Neural cell (in vitro differentiated cells): ENCODE measurements around the gene EREG.

Experiments
- CTCF ChIP-seq: fragments of 450-650 bp; IDR thresholded peaks from 2 replicates; pipeline ENCODE4 v1.5.1; 2014; ENCODE audit warnings: antibody characterized with exemption, mild to moderate bottlenecking, moderate library complexity; ENCODE audit not compliant: poor library complexity, severe bottlenecking
- EP300 ChIP-seq: fragments of 450-650 bp; conservative IDR thresholded peaks from 2 replicates; pipeline ENCODE4 v1.6.1; 2014; ENCODE audit warnings: antibody characterized with exemption, mild to moderate bottlenecking, moderate library complexity; ENCODE audit not compliant: poor library complexity, severe bottlenecking
- EZH2 ChIP-seq: fragments of 200-600, 300-800 bp; shearing (Covaris generic), sonication (generic); IDR thresholded peaks from 2 replicates; pipeline ENCODE4 v1.6.1; 2014; ENCODE audit warnings: antibody characterized with exemption, low read length, borderline replicate concordance, mild to moderate bottlenecking; ENCODE audit not compliant: insufficient read depth, poor library complexity, severe bottlenecking
- MXI1 ChIP-seq: fragments of 450-650 bp; conservative IDR thresholded peaks from 2 replicates; pipeline ENCODE4 v1.6.1; 2014; ENCODE audit warnings: antibody characterized with exemption, mild to moderate bottlenecking; ENCODE audit not compliant: poor library complexity, severe bottlenecking
- POLR2AphosphoS5 ChIP-seq: IDR thresholded peaks from 2 replicates; pipeline ENCODE4 v1.6.1; 2012
- RAD21 ChIP-seq: fragments of 450-650 bp; conservative IDR thresholded peaks from 2 replicates; pipeline ENCODE4 v1.6.1; 2014; ENCODE audit warnings: antibody characterized with exemption, mild to moderate bottlenecking, moderate library complexity

GRCh38 chr4:74317616-74318246, 47.2 kb upstream of the EREG start:
- TF ChIP-seq RAD21 (no peak), POLR2AphosphoS5 (no peak), CTCF (no peak), EP300 (no peak), MXI1 (no peak), EZH2 (no peak)
